Thymus (tissue), 11 donors: ENCODE data around the gene SCD. TPM values are rescaled to one million over a fixed set of nuclear protein-coding genes. Genes with fewer than 3 reads are reported as not detected.

Source experiments
- DNase-seq, 9 donors: peaks; one replicate each; pipeline ENCODE4 v3.0.0-alpha.2; 2013; ENCODE audit warnings: low spot score in 9 of 9, low read depth in 6 of 9, missing footprints in 1 of 9
- H3K27ac ChIP-seq, 2 donors: one replicate each; pipeline ENCODE4 v1.5.1; 2013; ENCODE audit warnings: control low read depth in 1 of 2, low read depth in 1 of 2, low read length in 1 of 2, mild to moderate bottlenecking in 1 of 2, moderate library complexity in 1 of 2
- H3K27me3 ChIP-seq, 2 donors: one replicate each; pipeline ENCODE4 v1.5.1; 2013; ENCODE audit warnings: low read length in 1 of 2; ENCODE audit not compliant: control insufficient read depth in 2 of 2, insufficient read depth in 1 of 2
- H3K36me3 ChIP-seq, 2 donors: one replicate each; pipeline ENCODE4 v1.5.1; 2013; ENCODE audit warnings: low read length in 1 of 2, mild to moderate bottlenecking in 1 of 2, moderate library complexity in 1 of 2; ENCODE audit not compliant: control insufficient read depth in 2 of 2, insufficient read depth in 2 of 2
- H3K4me1 ChIP-seq, 2 donors: one replicate each; pipeline ENCODE4 v1.5.1; 2013; ENCODE audit warnings: low read length in 2 of 2; ENCODE audit not compliant: control insufficient read depth in 2 of 2, insufficient read depth in 2 of 2
- H3K4me3 ChIP-seq, 2 donors: one replicate each; pipeline ENCODE4 v1.5.1; 2013; ENCODE audit warnings: low read length in 2 of 2, control low read depth in 1 of 2, mild to moderate bottlenecking in 1 of 2
- H3K9me3 ChIP-seq, 2 donors: one replicate each; pipeline ENCODE4 v1.5.1; 2013; ENCODE audit warnings: low read length in 1 of 2, mild to moderate bottlenecking in 1 of 2; ENCODE audit not compliant: control insufficient read depth in 2 of 2, insufficient read depth in 1 of 2
- WGBS: extraction: QIAGEN DNeasy Blood & Tissue Kit; methylation state at CpG from one replicate; pipeline ENCODE4 v1.1.7; 2013; 5-methylcytosine and 5-hydroxymethylcytosine counted together
- polyA plus RNA-seq: library from polyadenylated mRNA; stranded (reverse); fragments of 200-250 nt; gene quantifications from one replicate; pipeline ENCODE4 v1.2.3, GENCODE V29; 2013
- total RNA-seq: library from RNA; stranded (reverse); fragments of 120-200 nt; gene quantifications from one replicate; pipeline ENCODE4 v1.2.4, GENCODE V29; 2013
- donor health status: healthy.

Gene SCD
- total and polyA plus RNA-seq, 2 donors, result 22.0 to 26.0 TPM

DNA sequence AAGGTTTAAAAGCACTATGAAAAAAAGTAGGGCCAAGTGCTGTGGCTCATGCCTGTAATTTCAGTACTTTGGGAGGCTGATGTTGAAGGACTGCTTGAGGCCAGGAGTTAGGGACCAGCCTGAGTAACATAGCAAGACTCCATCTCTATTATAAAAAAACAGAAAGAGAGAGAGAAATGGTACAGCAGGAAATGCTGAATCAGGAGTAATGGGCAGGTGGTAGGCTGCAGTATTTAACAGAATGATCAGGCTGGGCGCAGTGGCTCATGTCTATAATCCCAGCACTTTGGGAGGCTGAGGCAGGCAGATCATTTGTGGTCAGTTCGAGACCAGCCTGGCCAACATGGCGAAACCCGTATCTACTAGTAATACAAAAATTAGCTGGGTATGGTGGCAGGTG, 49.6 kb downstream of the SCD start:
- no peaks in the 10 kb centered on the region for H3K27me3 ChIP-seq
- no peaks in the 10 kb centered on the region for H3K9me3 ChIP-seq
- WGBS, result 96% methylated on average over 4 of the region's 4 CpGs
- H3K27ac ChIP-seq, result no peak overlapping the region
- no peak overlapping the region for H3K4me3 ChIP-seq
- H3K4me1 ChIP-seq, result no peaks in the 10 kb centered on the region
- no peaks in the 10 kb centered on the region for H3K36me3 ChIP-seq
- no peak for DNase-seq

DNA sequence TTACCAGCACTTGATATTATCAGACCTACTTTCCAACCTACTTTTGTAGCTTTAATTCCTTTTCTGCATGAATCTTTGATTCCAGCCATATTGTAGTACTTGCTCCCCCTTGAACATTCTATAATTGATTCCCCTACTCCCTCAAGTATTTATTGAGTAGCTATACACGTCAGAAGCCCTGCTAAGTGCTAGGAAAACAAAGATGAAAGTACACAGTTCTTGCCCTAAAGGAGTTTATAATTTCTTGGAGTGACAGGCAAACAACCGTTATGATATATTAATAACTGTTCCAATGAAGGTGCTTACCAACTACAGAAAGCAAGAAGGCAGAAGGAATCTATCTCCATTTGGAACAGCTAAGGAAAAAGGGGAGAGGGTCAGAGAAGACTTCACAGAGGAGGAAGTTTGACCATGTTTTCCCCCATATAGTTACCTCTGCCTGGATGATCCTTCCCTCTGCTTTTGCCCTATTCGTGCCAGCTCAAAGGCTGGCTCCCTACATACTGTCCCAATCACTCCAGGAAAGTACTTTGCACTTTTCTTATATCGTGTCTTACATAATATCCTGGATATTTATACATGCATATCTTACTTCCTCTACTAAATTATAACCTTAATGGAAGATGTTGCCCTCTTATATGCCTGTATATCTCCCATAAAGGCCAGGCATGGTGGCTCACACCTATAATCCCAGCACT, 54.7 kb downstream of the SCD start:
- Histone ChIP-seq H3K4me1 (no peaks in the 10 kb centered on the region), H3K4me3 (no peak overlapping the region), H3K27ac (no peak overlapping the region), H3K9me3 (peaks cover 0 to 5% of the 10 kb centered on the region in 2 donors), H3K27me3 (no peaks in the 10 kb centered on the region), H3K36me3 (no peaks in the 10 kb centered on the region)
- DNase-seq, result no peak
- WGBS, result 94% methylated on average over 4 of the region's 4 CpGs

DNA sequence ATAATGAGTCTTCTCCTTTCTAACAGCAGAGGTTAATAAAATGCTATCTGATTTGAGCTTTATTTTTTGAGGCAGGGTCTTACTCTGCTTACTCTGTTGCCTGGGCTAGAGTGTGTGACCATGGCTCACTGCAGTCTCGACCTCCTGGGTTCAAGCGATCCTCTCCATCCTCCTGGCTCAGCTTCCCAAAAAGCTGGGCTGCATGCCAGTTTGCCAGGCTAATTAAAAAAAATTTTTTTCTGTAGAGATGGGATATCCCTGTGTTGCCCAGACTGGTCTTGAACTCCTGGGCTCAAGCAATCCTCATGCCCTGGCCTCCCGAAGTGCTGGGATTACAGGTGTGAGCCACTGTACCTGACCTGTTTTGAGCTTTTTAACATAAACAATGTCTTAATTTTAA, 56.7 kb downstream of the SCD start:
- no peaks in the 10 kb centered on the region for H3K4me1 ChIP-seq
- DNase-seq, result no peak
- H3K4me3 ChIP-seq, result no peak overlapping the region
- H3K27me3 ChIP-seq, result no peaks in the 10 kb centered on the region
- H3K27ac ChIP-seq, result no peak overlapping the region
- no peaks in the 10 kb centered on the region for H3K36me3 ChIP-seq
- H3K9me3 ChIP-seq, result peaks cover 0 to 7% of the 10 kb centered on the region in 2 donors
- 95% methylated on average over 3 of the region's 3 CpGs for WGBS

DNA sequence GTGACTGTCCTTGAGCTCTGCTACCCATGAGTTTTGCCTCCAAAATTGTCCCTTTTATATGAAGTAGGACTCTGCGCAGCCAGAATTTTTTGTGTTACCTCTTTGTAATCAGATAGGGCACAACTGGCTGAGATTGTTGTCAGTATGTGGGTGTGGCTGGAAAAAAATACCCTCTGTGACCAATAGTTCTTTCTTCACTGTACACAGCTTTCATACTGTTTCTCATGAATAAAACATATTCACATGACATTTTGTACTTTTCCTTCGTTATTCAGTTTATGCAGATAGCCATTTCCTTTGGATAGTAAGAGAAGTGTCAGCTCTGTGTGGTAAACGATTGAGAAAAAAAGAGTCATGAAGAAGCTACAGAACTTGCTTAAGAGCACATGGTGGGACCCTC, 66.1 kb downstream of the SCD start:
- Histone ChIP-seq H3K9me3 (no peaks in the 10 kb centered on the region), H3K4me3 (no peak overlapping the region), H3K27ac (no peak overlapping the region), H3K4me1 (no peaks in the 10 kb centered on the region), H3K27me3 (peaks cover 0 to 3% of the 10 kb centered on the region in 2 donors), H3K36me3 (no peaks in the 10 kb centered on the region)
- WGBS, result 87% methylated on average over 3 of the region's 3 CpGs
- DNase-seq, result no peak

Other genes with a start within 250 kb of the SCD start
- 12.1 TPM for gene ERLIN1, start 161.2 kb upstream of the SCD start, total RNA-seq
- 8.2 TPM for gene ERLIN1, start 161.2 kb upstream of the SCD start, polyA plus RNA-seq
- 27.1 TPM for gene CHUK, start 117.6 kb upstream of the SCD start, total RNA-seq
- gene CHUK, start 117.6 kb upstream of the SCD start, polyA plus RNA-seq, result 12.9 TPM
- 44.1 TPM for gene CWF19L1, start 79.6 kb upstream of the SCD start, total RNA-seq
- 47.5 TPM for gene CWF19L1, start 79.6 kb upstream of the SCD start, polyA plus RNA-seq
- gene BLOC1S2, start 60.6 kb upstream of the SCD start, total RNA-seq, result 49.9 TPM
- gene BLOC1S2, start 60.6 kb upstream of the SCD start, polyA plus RNA-seq, result 114 TPM
- gene PKD2L1, start 17.0 kb upstream of the SCD start, total RNA-seq, result 0.19 TPM
- 6.1 TPM for gene PKD2L1, start 17.0 kb upstream of the SCD start, polyA plus RNA-seq
- gene WNT8B, start 115.8 kb downstream of the SCD start, total RNA-seq, result 0.14 TPM
- 0.18 TPM for gene WNT8B, start 115.8 kb downstream of the SCD start, polyA plus RNA-seq
- gene SEC31B, start 172.6 kb downstream of the SCD start, total RNA-seq, result 10.5 TPM
- 70.7 TPM for gene SEC31B, start 172.6 kb downstream of the SCD start, polyA plus RNA-seq
- 284 TPM for gene NDUFB8, start 182.6 kb downstream of the SCD start, total RNA-seq
- 222 TPM for gene NDUFB8, start 182.6 kb downstream of the SCD start, polyA plus RNA-seq
- gene HIF1AN, start 188.7 kb downstream of the SCD start, total RNA-seq, result 7.3 TPM
- gene HIF1AN, start 188.7 kb downstream of the SCD start, polyA plus RNA-seq, result 7.4 TPM